Measurements from ENCODE around the gene RASGRF2. TPM values are rescaled to one million over a fixed set of nuclear protein-coding genes. Genes with fewer than 3 reads are reported as not detected.

Gene RASGRF2
- total and polyA plus RNA-seq, 2 of the 8 experiments (the other 6 are each of a cell fraction or from before 2014, with no cell fraction given): 2.6 to 29.5 TPM

DNA sequence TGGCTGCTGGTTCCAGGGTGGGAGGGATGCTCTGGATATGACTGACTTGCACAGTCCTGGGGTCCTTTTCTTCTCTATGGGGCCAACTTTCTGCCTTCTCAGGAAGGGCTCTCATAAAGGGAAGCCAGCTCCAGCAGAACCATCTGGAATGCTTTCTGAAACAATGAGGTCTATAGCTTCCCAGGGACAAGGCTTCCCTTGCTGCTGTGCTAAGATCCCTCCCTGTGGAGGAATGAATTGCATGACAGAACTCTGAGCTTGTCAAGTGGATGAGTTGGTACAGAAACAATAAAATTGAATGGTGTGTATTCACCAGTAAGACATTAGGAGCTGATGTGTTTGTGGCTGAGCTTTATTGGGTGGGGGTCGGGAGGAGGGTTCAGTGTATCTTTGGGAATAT lies 292.7 kb downstream of the RASGRF2 start:
- H3K4me1 ChIP-seq (replicated peaks in 1 of 4; ENCODE audit: control insufficient read depth in 3 of 4, insufficient read depth in 4 of 4, low read length in 3 of 4): peaks cover 0 to 3% (median 0%) of the 10 kb centered on the region in 4 experiments; a peak in 2 of 7 replicates
- H2BK5ac ChIP-seq (ENCODE audit: low read depth, low read length): no peak overlapping the region
- no peak overlapping the region for H3K14ac ChIP-seq (ENCODE audit: insufficient read length)
- no peak overlapping the region for H3K9ac ChIP-seq (replicated peaks in 1 of 4; ENCODE audit: extremely low read depth in 1 of 4, low read depth in 3 of 4, low read length in 3 of 4)
- no peaks in the 10 kb centered on the region for H3K9me3 ChIP-seq (ENCODE audit: insufficient read depth in 2 of 2, low read depth in 1 of 2, low read length in 1 of 2)
- 88% methylated on average over 1 of the region's 1 CpG; no CpG with 5 or more reads in 1 of the 2 experiments for WGBS, 2 experiments (ENCODE audit: extremely low coverage in 1 of 2, insufficient coverage in 1 of 2, insufficient read length in 1 of 2, insufficient replicate concordance in 2 of 2, low coverage in 1 of 2, low lambda C conversion rate in 2 of 2, missing lambda C conversion rate in 1 of 2)
- H2AK5ac ChIP-seq (ENCODE audit: low read depth, low read length): no peak overlapping the region
- H4K8ac ChIP-seq (ENCODE audit: extremely low read depth, insufficient read depth, low read length): no peak overlapping the region
- H2BK120ac ChIP-seq (replicated peaks; ENCODE audit: low read depth, low read length): no peak overlapping the region
- H2BK20ac ChIP-seq (ENCODE audit: low read length): no peak overlapping the region
- FAIRE-seq: no peak
- H4K5ac ChIP-seq (ENCODE audit: insufficient read length, low read depth, low read length): no peak overlapping the region
- H4K20me1 ChIP-seq (replicated peaks in 1 of 2; ENCODE audit: control insufficient read depth in 1 of 2, insufficient read depth in 2 of 2, low read length in 2 of 2): peaks cover 0 to 7% of the 10 kb centered on the region in 2 experiments
- H3K18ac ChIP-seq (ENCODE audit: extremely low read depth, low read length): no peak overlapping the region
- ChIA-PET CTCF (ENCODE audit: partially characterized antibody) (interaction anchor here (0.5 to 1.4 kb wide), 7 partner anchors 14 to 296 kb away, joined by 3 to 4 read pairs (median 3); no protein-coding TSS in a partner anchor), POLR2A (ENCODE audit: partially characterized antibody) (interaction anchor here (0.8 kb wide), 2 partner anchors 20 to 49 kb away, joined by 3 to 4 read pairs; partner anchors contain the start of gene CKMT2)
- H3K36me3 ChIP-seq (ENCODE audit: control insufficient read depth in 2 of 4, insufficient read depth in 4 of 4, low read length in 3 of 4): no peaks in the 10 kb centered on the region
- no peaks in the 10 kb centered on the region for H3K27me3 ChIP-seq (replicated peaks in 1 of 4; ENCODE audit: control insufficient read depth in 3 of 4, extremely low read depth in 1 of 4, insufficient read depth in 3 of 4, low read length in 3 of 4)
- no peak overlapping the region for H4K91ac ChIP-seq (replicated peaks; ENCODE audit: insufficient read length, low read length)
- DNase-seq (ENCODE audit: low read depth in 1 of 2, low spot score in 2 of 2): no peak
- no peak overlapping the region for H3K4ac ChIP-seq (replicated peaks; ENCODE audit: insufficient read length, low read depth, low read length)
- H3K4me3 ChIP-seq (ENCODE audit: extremely low read depth in 1 of 4, insufficient read depth in 2 of 4, low read depth in 3 of 4, low read length in 4 of 4): no peak overlapping the region
- H3K27ac ChIP-seq (ENCODE audit: low read depth, low read length): no peak overlapping the region
- peaks cover 2% of the 10 kb centered on the region; the same call in 1 of the 2 replicates for H3K79me1 ChIP-seq (ENCODE audit: low read depth, low read length)
- H2BK12ac ChIP-seq (ENCODE audit: low read depth, low read length): no peak overlapping the region
- no peak overlapping the region for H3K4me2 ChIP-seq (ENCODE audit: insufficient read depth in 1 of 2, low read depth in 2 of 2, low read length in 2 of 2)
- H3K23me2 ChIP-seq (ENCODE audit: low read depth, low read length): no peaks in the 10 kb centered on the region; the same call in 1 of the 2 replicates
- H2BK15ac ChIP-seq (ENCODE audit: low read length): no peak overlapping the region
- H2AFZ ChIP-seq (ENCODE audit: low read length): no peak overlapping the region
- H3K79me2 ChIP-seq (ENCODE audit: control insufficient read depth in 1 of 2, insufficient read depth in 2 of 2, low read length in 2 of 2): no peaks in the 10 kb centered on the region
- H3K23ac ChIP-seq (ENCODE audit: insufficient read length): no peak overlapping the region
- no peak overlapping the region for H3K56ac ChIP-seq (replicated peaks; ENCODE audit: insufficient read length, low read depth, low read length)
- TF ChIP-seq GABPA (IDR thresholded peaks at IDR 0.05; ENCODE audit: borderline replicate concordance, insufficient read depth, low read length) (no peak), TBP (IDR thresholded peaks at IDR 0.05; ENCODE audit: low read depth, low read length) (no peak), MAFK (IDR thresholded peaks at IDR 0.05; ENCODE audit: low read depth, low read length) (no peak), RFX5 (IDR thresholded peaks at IDR 0.05; ENCODE audit: borderline replicate concordance, low read depth, low read length) (no peak), KDM1A (IDR thresholded peaks at IDR 0.05; ENCODE audit: borderline replicate concordance, low read length) (no peak), TCF12 (IDR thresholded peaks at IDR 0.05; ENCODE audit: low read depth, low read length) (no peak), RXRA (IDR thresholded peaks at IDR 0.05; ENCODE audit: insufficient read depth, low read depth, low read length) (no peak), SUZ12 (IDR thresholded peaks at IDR 0.05; ENCODE audit: low read length) (no peak)
- TF ChIP-seq, protein P1, sequence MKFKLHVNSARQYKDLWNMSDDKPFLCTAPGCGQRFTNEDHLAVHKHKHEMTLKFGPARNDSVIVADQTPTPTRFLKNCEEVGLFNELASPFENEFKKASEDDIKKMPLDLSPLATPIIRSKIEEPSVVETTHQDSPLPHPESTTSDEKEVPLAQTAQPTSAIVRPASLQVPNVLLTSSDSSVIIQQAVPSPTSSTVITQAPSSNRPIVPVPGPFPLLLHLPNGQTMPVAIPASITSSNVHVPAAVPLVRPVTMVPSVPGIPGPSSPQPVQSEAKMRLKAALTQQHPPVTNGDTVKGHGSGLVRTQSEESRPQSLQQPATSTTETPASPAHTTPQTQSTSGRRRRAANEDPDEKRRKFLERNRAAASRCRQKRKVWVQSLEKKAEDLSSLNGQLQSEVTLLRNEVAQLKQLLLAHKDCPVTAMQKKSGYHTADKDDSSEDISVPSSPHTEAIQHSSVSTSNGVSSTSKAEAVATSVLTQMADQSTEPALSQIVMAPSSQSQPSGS (IDR thresholded peaks at IDR 0.05; ENCODE audit: low read length): no peak
- TF ChIP-seq, protein P2, sequence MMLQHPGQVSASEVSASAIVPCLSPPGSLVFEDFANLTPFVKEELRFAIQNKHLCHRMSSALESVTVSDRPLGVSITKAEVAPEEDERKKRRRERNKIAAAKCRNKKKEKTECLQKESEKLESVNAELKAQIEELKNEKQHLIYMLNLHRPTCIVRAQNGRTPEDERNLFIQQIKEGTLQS (IDR thresholded peaks at IDR 0.05; ENCODE audit: insufficient read depth, low read depth, low read length): no peak

Data from H1 (cell line).